GM23338 (cell line): ENCODE results near the gene MAP3K14. TPM values are rescaled to one million over a fixed set of nuclear protein-coding genes. Genes with fewer than 3 reads are reported as not detected.

Experiments used
- ATAC-seq: fragments of 200-7000 bp; cut with Tn5 transposase; 3 replicates; pipeline ENCODE4 v1.9.1; 2020
- DNase-seq: peaks from one replicate; pipeline ENCODE4 v3.0.0-alpha.2; 2015; ENCODE audit warnings: low spot score
- H2AFZ ChIP-seq: fragments of 200-600 bp; sonication (generic); 2 replicates; pipeline ENCODE4 v1.8.0; 2016; ENCODE audit warnings: antibody characterized with exemption, mild to moderate bottlenecking, moderate library complexity
- H3F3A ChIP-seq: fragments of 200-600 bp; sonication (generic); replicated peaks from 2 replicates; pipeline ENCODE4 v1.8.0; 2017; ENCODE audit warnings: antibody characterized with exemption, mixed run types, low read depth
- H3K27ac ChIP-seq: fragments of 200-600 bp; sonication (generic); 2 replicates; pipeline ENCODE4 v1.6.1; 2016; ENCODE audit warnings: low read depth
- H3K27me3 ChIP-seq: fragments of 200-600 bp; sonication (generic); 2 replicates; pipeline ENCODE4 v1.8.0; 2016; ENCODE audit warnings: mild to moderate bottlenecking, mixed run types, moderate library complexity; ENCODE audit not compliant: insufficient read depth
- H3K36me3 ChIP-seq: fragments of 200-600 bp; sonication (generic); 2 replicates; pipeline ENCODE4 v1.8.0; 2016; ENCODE audit warnings: mild to moderate bottlenecking; ENCODE audit not compliant: insufficient read depth
- H3K4me1 ChIP-seq: fragments of 200-600 bp; sonication (generic); 2 replicates; pipeline ENCODE4 v1.8.0; 2016; ENCODE audit warnings: mild to moderate bottlenecking, moderate library complexity; ENCODE audit not compliant: insufficient read depth
- H3K4me2 ChIP-seq: fragments of 200-600 bp; sonication (generic); 2 replicates; pipeline ENCODE4 v1.7.1; 2017; ENCODE audit warnings: mixed run types
- H3K4me3 ChIP-seq: fragments of 200-600 bp; sonication (generic); 2 replicates; pipeline ENCODE4 v1.6.1; 2016; ENCODE audit warnings: mixed run types
- H3K79me2 ChIP-seq: fragments of 200-600 bp; sonication (generic); replicated peaks from 2 replicates; pipeline ENCODE4 v1.8.0; 2017; ENCODE audit warnings: mild to moderate bottlenecking; ENCODE audit not compliant: insufficient read depth
- H3K9me2 ChIP-seq: fragments of 200-600 bp; sonication (generic); 2 replicates; pipeline ENCODE4 v1.8.0; 2017; ENCODE audit not compliant: insufficient read depth
- H4K20me1 ChIP-seq: fragments of 200-600 bp; sonication (generic); replicated peaks from 2 replicates; pipeline ENCODE4 v1.8.0; 2017; ENCODE audit warnings: mild to moderate bottlenecking; ENCODE audit not compliant: insufficient read depth
- H3K27ac Mint-ChIP-seq: 2 replicates; pipeline ENCODE4 v1.8.0; 2020; ENCODE audit warnings: inconsistent platforms, mild to moderate bottlenecking, moderate library complexity, mixed read lengths
- H3K27me3 Mint-ChIP-seq: 3 replicates; pipeline ENCODE4 v1.8.0; 2022; ENCODE audit warnings: low read depth, mild to moderate bottlenecking, moderate library complexity, mixed read lengths, inconsistent platforms; ENCODE audit not compliant: insufficient read depth, poor library complexity
- H3K36me3 Mint-ChIP-seq: 3 replicates; pipeline ENCODE4 v1.8.0; 2021; ENCODE audit warnings: low read depth, mild to moderate bottlenecking, inconsistent platforms, moderate library complexity, mixed read lengths
- H3K4me1 Mint-ChIP-seq: 3 replicates; pipeline ENCODE4 v1.8.0; 2020; ENCODE audit warnings: mild to moderate bottlenecking, inconsistent platforms, mixed read lengths
- H3K4me3 Mint-ChIP-seq: 3 replicates; pipeline ENCODE4 v1.8.0; 2021; ENCODE audit warnings: moderate library complexity, mild to moderate bottlenecking, inconsistent platforms, mixed read lengths
- H3K9me3 Mint-ChIP-seq: 3 replicates; pipeline ENCODE4 v1.8.0; 2020; ENCODE audit warnings: moderate library complexity, mild to moderate bottlenecking, inconsistent platforms, mixed read lengths
- CREB1 ChIP-seq: fragments of 250-450 bp; sonication (Bioruptor Pico); IDR thresholded peaks from 2 replicates; pipeline ENCODE4 v1.5.0; 2020; ENCODE audit warnings: low read depth, mild to moderate bottlenecking, moderate library complexity
- CTCF ChIP-seq, 2 experiments: fragments of 200-600 bp in 1 of 2; sonication (generic) in 1 of 2; conservative IDR thresholded peaks; 2 replicates each; pipeline versions ENCODE4 v1.5.1 to v1.6.1; 2016 to 2017; ENCODE audit warnings: antibody characterized with exemption in 2 of 2, low read depth in 2 of 2, mild to moderate bottlenecking in 2 of 2, moderate library complexity in 1 of 2
- EZH2 ChIP-seq: fragments of 200-600 bp; sonication (generic); IDR thresholded peaks from one replicate; pipeline ENCODE4 v1.8.0; 2017; ENCODE audit warnings: antibody characterized with exemption, mild to moderate bottlenecking, low read depth; ENCODE audit not compliant: unreplicated experiment
- NANOG ChIP-seq: IDR thresholded peaks from 2 replicates; pipeline ENCODE4 v1.6.1; 2016; ENCODE audit warnings: antibody characterized with exemption, borderline replicate concordance
- REST ChIP-seq: IDR thresholded peaks from one replicate; pipeline ENCODE4 v1.6.1; 2018; ENCODE audit warnings: antibody characterized with exemption; ENCODE audit not compliant: unreplicated experiment
- ZNF114 ChIP-seq: fragments of 250-450 bp; sonication (Bioruptor Pico); IDR thresholded peaks from 2 replicates; pipeline ENCODE4 v1.5.0; 2020; ENCODE audit warnings: mild to moderate bottlenecking, moderate library complexity
- polyA plus RNA-seq: library from polyadenylated mRNA; unstranded; fragments of >200 nt; fragmentation: Nextera tagmentation; extraction: Ambion mirVana; gene quantifications from 2 replicates; pipeline ENCODE4 v1.2.1, GENCODE V29; 2016
- total RNA-seq: library from RNA; depleted of rRNA; stranded (reverse); fragments of >200 nt; shearing (Covaris generic); gene quantifications from 2 replicates; pipeline ENCODE4 v1.2.3, GENCODE V29; 2014

MAP3K14 gene
- total and polyA plus RNA-seq, 2 experiments from 2014 or later = 1.3 to 4.9 TPM

- TF ChIP-seq CTCF (conservative IDR thresholded peaks at IDR 0.05; ENCODE audit: low read depth in 2 of 2) (no peak), ZNF114 (CRISPR knock-in tag) (no peak)
Measured at GRCh38 chr17:45251931-45252330, 64.9 kb downstream of the MAP3K14 start (continued).

- no peaks in the 10 kb centered on the region; the same call in 2 of the 3 replicates for H3K9me3 Mint-ChIP-seq
- peaks cover 21% of the 10 kb centered on the region for H3K4me1 Mint-ChIP-seq
- Histone ChIP-seq H3K27me3 (no peaks in the 10 kb centered on the region), H4K20me1 (no peaks in the 10 kb centered on the region), H3F3A (peaks cover 12% of the 10 kb centered on the region; the same call in 1 of the 2 replicates), H2AFZ (peak overlapping the region; percentile 86), H3K4me3 (peak overlapping the region; percentile 96), H3K9me2 (no peaks in the 10 kb centered on the region), H3K27ac (peak overlapping the region; percentile 94), H3K4me1 (peaks cover 18% of the 10 kb centered on the region), H3K36me3 (no peaks in the 10 kb centered on the region), H3K4me2 (peak overlapping the region; percentile 99), H3K79me2 (peaks cover 3% of the 10 kb centered on the region; the same call in 1 of the 2 replicates)
- peak; percentile 65 for ATAC-seq
- H3K4me3 Mint-ChIP-seq = peak overlapping the region; percentile 79
- peaks cover 16% of the 10 kb centered on the region for H3K27me3 Mint-ChIP-seq
- TF ChIP-seq EZH2 = no peak
- TF ChIP-seq CTCF (conservative IDR thresholded peaks at IDR 0.05; ENCODE audit: low read depth in 2 of 2) = no peak
- TF ChIP-seq ZNF114 (CRISPR knock-in tag) = no peak
- no peak for TF ChIP-seq REST
- no peak for TF ChIP-seq CREB1 (CRISPR knock-in tag)
- TF ChIP-seq NANOG = no peak
- peak; percentile 85 for DNase-seq
- peak overlapping the region; percentile 94 for H3K27ac Mint-ChIP-seq
- peaks cover 12% of the 10 kb centered on the region for H3K36me3 Mint-ChIP-seq
Measured at GRCh38 chr17:45248132-45248957, 68.5 kb downstream of the MAP3K14 start.
